ENCODE data around the gene NPR3. TPM values are rescaled to one million over a fixed set of nuclear protein-coding genes. Genes with fewer than 3 reads are reported as not detected.

Gene NPR3
- total RNA-seq, 1 experiment from 2014 or later: not detected

DNA sequence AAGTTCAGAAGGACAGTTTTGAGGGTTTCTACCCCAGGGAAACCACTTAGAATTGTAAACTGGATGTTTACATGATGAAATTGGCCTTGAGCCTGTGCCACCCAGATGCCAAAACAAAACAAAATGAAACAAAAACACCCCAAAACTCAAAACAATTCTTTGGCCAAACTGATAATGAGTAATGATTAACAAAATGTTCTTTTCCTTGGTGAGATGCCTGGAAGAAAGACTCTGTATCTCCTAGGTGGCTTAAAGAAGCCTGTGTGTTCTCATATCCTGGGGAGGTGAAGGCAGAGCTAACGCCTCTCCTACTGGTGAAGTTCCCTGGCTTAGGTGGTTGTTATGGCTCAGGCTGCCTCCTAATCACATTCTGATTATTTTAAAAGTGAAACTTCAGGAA, 120.5 kb downstream of the NPR3 start:
- H3K18ac ChIP-seq (ENCODE audit: insufficient read length, low read depth, low read length): no peak overlapping the region
- H3K79me2 ChIP-seq (ENCODE audit: insufficient read depth, low read length): no peaks in the 10 kb centered on the region
- no peak overlapping the region for H2AK5ac ChIP-seq (ENCODE audit: insufficient read length, low read length)
- no peaks in the 10 kb centered on the region; the same call in 1 of the 2 replicates for H3K27me3 Mint-ChIP-seq (ENCODE audit: low read depth)
- H3K9me3 Mint-ChIP-seq: no peaks in the 10 kb centered on the region; a peak in 1 of 5 replicates
- H3K14ac ChIP-seq (ENCODE audit: insufficient read depth, low read length): no peak overlapping the region
- H4K91ac ChIP-seq (ENCODE audit: insufficient read length, low read depth, low read length): no peak overlapping the region
- no peaks in the 10 kb centered on the region for H3K36me3 Mint-ChIP-seq (ENCODE audit: insufficient read depth in 1 of 3, low read depth in 3 of 3)
- H4K20me1 ChIP-seq (ENCODE audit: control insufficient read depth, insufficient read depth, insufficient read length): no peaks in the 10 kb centered on the region
- no peak overlapping the region for H3K27ac ChIP-seq (ENCODE audit: insufficient read length, low read depth, low read length)
- H3K4ac ChIP-seq (ENCODE audit: low read depth, low read length): no peak overlapping the region
- H3K23me2 ChIP-seq (ENCODE audit: insufficient read length, low read depth, low read length, poor library complexity, severe bottlenecking): no peaks in the 10 kb centered on the region
- no peaks in the 10 kb centered on the region for H3K9me3 ChIP-seq (ENCODE audit: control insufficient read depth, low read depth, low read length)
- H3K4me1 ChIP-seq (ENCODE audit: insufficient read depth, low read length): no peaks in the 10 kb centered on the region
- H2BK20ac ChIP-seq (ENCODE audit: low read depth, low read length, poor library complexity, severe bottlenecking): no peak overlapping the region
- H2BK15ac ChIP-seq (ENCODE audit: low read depth, low read length): no peak overlapping the region
- H4K5ac ChIP-seq (ENCODE audit: insufficient read length, low read depth, low read length): no peak overlapping the region
- no peak overlapping the region for H2BK12ac ChIP-seq (ENCODE audit: insufficient read length, low read depth, low read length)
- no peak overlapping the region for H3K27ac Mint-ChIP-seq
- no peaks in the 10 kb centered on the region for H3K79me1 ChIP-seq (ENCODE audit: insufficient read depth, low read depth, low read length, poor library complexity, severe bottlenecking)
- TF ChIP-seq, protein P1, sequence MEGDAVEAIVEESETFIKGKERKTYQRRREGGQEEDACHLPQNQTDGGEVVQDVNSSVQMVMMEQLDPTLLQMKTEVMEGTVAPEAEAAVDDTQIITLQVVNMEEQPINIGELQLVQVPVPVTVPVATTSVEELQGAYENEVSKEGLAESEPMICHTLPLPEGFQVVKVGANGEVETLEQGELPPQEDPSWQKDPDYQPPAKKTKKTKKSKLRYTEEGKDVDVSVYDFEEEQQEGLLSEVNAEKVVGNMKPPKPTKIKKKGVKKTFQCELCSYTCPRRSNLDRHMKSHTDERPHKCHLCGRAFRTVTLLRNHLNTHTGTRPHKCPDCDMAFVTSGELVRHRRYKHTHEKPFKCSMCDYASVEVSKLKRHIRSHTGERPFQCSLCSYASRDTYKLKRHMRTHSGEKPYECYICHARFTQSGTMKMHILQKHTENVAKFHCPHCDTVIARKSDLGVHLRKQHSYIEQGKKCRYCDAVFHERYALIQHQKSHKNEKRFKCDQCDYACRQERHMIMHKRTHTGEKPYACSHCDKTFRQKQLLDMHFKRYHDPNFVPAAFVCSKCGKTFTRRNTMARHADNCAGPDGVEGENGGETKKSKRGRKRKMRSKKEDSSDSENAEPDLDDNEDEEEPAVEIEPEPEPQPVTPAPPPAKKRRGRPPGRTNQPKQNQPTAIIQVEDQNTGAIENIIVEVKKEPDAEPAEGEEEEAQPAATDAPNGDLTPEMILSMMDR (conservative IDR thresholded peaks at IDR 0.05): no peak
- no CpG with 5 or more reads among the region's 1 CpG for WGBS (ENCODE audit: extremely low coverage, insufficient read length, low lambda C conversion rate)
- H3K23ac ChIP-seq (ENCODE audit: insufficient read length, low read depth, low read length): no peak overlapping the region
- H3K56ac ChIP-seq (ENCODE audit: insufficient read length, low read depth, low read length): no peak overlapping the region
- no peak overlapping the region for H3K4me3 Mint-ChIP-seq
- no peak overlapping the region for H3K9ac ChIP-seq (ENCODE audit: extremely low read depth, insufficient read length, low read length)
- DNase-seq: no peak
- no peak overlapping the region for H3K4me2 ChIP-seq (ENCODE audit: insufficient read depth, insufficient read length, low read length)
- H2BK5ac ChIP-seq (ENCODE audit: insufficient read length, low read length): no peak overlapping the region
- no peak overlapping the region for H2BK120ac ChIP-seq (ENCODE audit: low read depth, low read length, poor library complexity, severe bottlenecking)
- no peak overlapping the region for H4K8ac ChIP-seq (replicated peaks; ENCODE audit: insufficient read length, low read depth, low read length)
- no peaks in the 10 kb centered on the region for H3K27me3 ChIP-seq (ENCODE audit: insufficient read depth, low read length)
- no peaks in the 10 kb centered on the region for H3K4me1 Mint-ChIP-seq
- no peak overlapping the region for H2AFZ ChIP-seq (ENCODE audit: low read length)
- H3T11ph ChIP-seq (ENCODE audit: low read length): no peak overlapping the region

All from H9 (cell line).